ENCODE measurements around the gene NTRK3. TPM values are rescaled to one million over a fixed set of nuclear protein-coding genes. Genes with fewer than 3 reads are reported as not detected.

The NTRK3 gene
- total RNA-seq, 2 experiments from 2014 or later, result 0.78 TPM; not detected in 1

- H3K36me3 Mint-ChIP-seq (ENCODE audit: low read depth), result no peaks in the 10 kb centered on the region
- no peak overlapping the region for H3K27ac ChIP-seq (ENCODE audit: low read depth in 1 of 2, low read length in 2 of 2)
- no peak overlapping the region for H3K4me3 Mint-ChIP-seq
- no peak overlapping the region for H3K27ac Mint-ChIP-seq
- no peak for ATAC-seq (ENCODE audit: poor library complexity)
- ChIA-PET CTCF (no interaction called here), POLR2A (no interaction called here)
- H3K27me3 ChIP-seq (ENCODE audit: control insufficient read depth in 1 of 2, insufficient read depth in 2 of 2, low read length in 2 of 2), result no peaks in the 10 kb centered on the region
- H3K4me3 ChIP-seq (ENCODE audit: low read length), result no peak overlapping the region
- no peaks in the 10 kb centered on the region for H3K9me3 Mint-ChIP-seq
- no peaks in the 10 kb centered on the region for H3K4me1 Mint-ChIP-seq (ENCODE audit: low read depth)
- intact Hi-C loops (cut with DNase I, micrococcal nuclease), result no loop called here
- no peak for DNase-seq
- no peaks in the 10 kb centered on the region for H3K4me1 ChIP-seq (ENCODE audit: insufficient read depth, low read length)
- no peak for TF ChIP-seq CTCF (IDR thresholded peaks at IDR 0.05)
- peaks cover 0 to 4% of the 10 kb centered on the region in 2 experiments for H3K9me3 ChIP-seq (ENCODE audit: control insufficient read depth in 1 of 2, insufficient read depth in 1 of 2, low read length in 2 of 2)
- H3K36me3 ChIP-seq (ENCODE audit: insufficient read depth, low read length), result no peaks in the 10 kb centered on the region
- H3K27me3 Mint-ChIP-seq, result no peaks in the 10 kb centered on the region
These were observed 311.8 kb downstream of the NTRK3 start for GRCh38 chr15:87944691-87945090.

GRCh38 chr15:87944050-87944449, 312.5 kb downstream of the NTRK3 start:
- H3K27ac ChIP-seq (ENCODE audit: low read depth in 1 of 2, low read length in 2 of 2), result no peak overlapping the region
- Mint-ChIP-seq H3K9me3 (no peaks in the 10 kb centered on the region), H3K36me3 (ENCODE audit: low read depth) (no peaks in the 10 kb centered on the region), H3K4me1 (ENCODE audit: low read depth) (no peaks in the 10 kb centered on the region), H3K27me3 (no peaks in the 10 kb centered on the region), H3K27ac (no peak overlapping the region), H3K4me3 (no peak overlapping the region)
- intact Hi-C loops (cut with DNase I, micrococcal nuclease), result no loop called here
- no peaks in the 10 kb centered on the region for H3K27me3 ChIP-seq (ENCODE audit: control insufficient read depth in 1 of 2, insufficient read depth in 2 of 2, low read length in 2 of 2)
- DNase-seq (no peak), ATAC-seq (ENCODE audit: poor library complexity) (no peak)
- peaks cover 0 to 4% of the 10 kb centered on the region in 2 experiments for H3K9me3 ChIP-seq (ENCODE audit: control insufficient read depth in 1 of 2, insufficient read depth in 1 of 2, low read length in 2 of 2)
- POLR2A ChIA-PET, result no interaction called here
- H3K4me1 ChIP-seq (ENCODE audit: insufficient read depth, low read length), result no peaks in the 10 kb centered on the region
- H3K36me3 ChIP-seq (ENCODE audit: insufficient read depth, low read length), result no peaks in the 10 kb centered on the region
- no peak overlapping the region for H3K4me3 ChIP-seq (ENCODE audit: low read length)
- CTCF ChIA-PET, result no interaction called here
- no peak for TF ChIP-seq CTCF (IDR thresholded peaks at IDR 0.05)

GRCh38 chr15:87943626-87944025, 312.9 kb downstream of the NTRK3 start:
- intact Hi-C loops (cut with DNase I, micrococcal nuclease), result no loop called here
- Mint-ChIP-seq H3K9me3 (no peaks in the 10 kb centered on the region), H3K36me3 (ENCODE audit: low read depth) (no peaks in the 10 kb centered on the region), H3K27me3 (no peaks in the 10 kb centered on the region), H3K4me1 (ENCODE audit: low read depth) (no peaks in the 10 kb centered on the region), H3K4me3 (no peak overlapping the region), H3K27ac (no peak overlapping the region)
- CTCF ChIA-PET, result no interaction called here
- H3K27me3 ChIP-seq (ENCODE audit: control insufficient read depth in 1 of 2, insufficient read depth in 2 of 2, low read length in 2 of 2), result no peaks in the 10 kb centered on the region
- H3K9me3 ChIP-seq (ENCODE audit: control insufficient read depth in 1 of 2, insufficient read depth in 1 of 2, low read length in 2 of 2), result peaks cover 0 to 4% of the 10 kb centered on the region in 2 experiments
- no peaks in the 10 kb centered on the region for H3K36me3 ChIP-seq (ENCODE audit: insufficient read depth, low read length)
- H3K4me1 ChIP-seq (ENCODE audit: insufficient read depth, low read length), result no peaks in the 10 kb centered on the region
- no peak overlapping the region for H3K27ac ChIP-seq (ENCODE audit: low read depth in 1 of 2, low read length in 2 of 2)
- H3K4me3 ChIP-seq (ENCODE audit: low read length), result no peak overlapping the region
- ATAC-seq (ENCODE audit: poor library complexity) (no peak), DNase-seq (no peak)
- TF ChIP-seq CTCF (IDR thresholded peaks at IDR 0.05), result no peak
- POLR2A ChIA-PET, result no interaction called here

Measured in CD4-positive, alpha-beta T cell (primary cell).